Fibroblast of skin of right quadriceps (primary cell): Measurements from ENCODE around the gene PPDPF.
"Not testable (repeated sequence)": the region's sequence is repeated elsewhere in the genome, so short reads cannot be mapped to it uniquely, and the experiment has no call there.

ENCODE experiments used
- DNase-seq: peaks from one replicate; pipeline ENCODE4 v3.0.0-alpha.2; 2013

PPDPF gene

DNA sequence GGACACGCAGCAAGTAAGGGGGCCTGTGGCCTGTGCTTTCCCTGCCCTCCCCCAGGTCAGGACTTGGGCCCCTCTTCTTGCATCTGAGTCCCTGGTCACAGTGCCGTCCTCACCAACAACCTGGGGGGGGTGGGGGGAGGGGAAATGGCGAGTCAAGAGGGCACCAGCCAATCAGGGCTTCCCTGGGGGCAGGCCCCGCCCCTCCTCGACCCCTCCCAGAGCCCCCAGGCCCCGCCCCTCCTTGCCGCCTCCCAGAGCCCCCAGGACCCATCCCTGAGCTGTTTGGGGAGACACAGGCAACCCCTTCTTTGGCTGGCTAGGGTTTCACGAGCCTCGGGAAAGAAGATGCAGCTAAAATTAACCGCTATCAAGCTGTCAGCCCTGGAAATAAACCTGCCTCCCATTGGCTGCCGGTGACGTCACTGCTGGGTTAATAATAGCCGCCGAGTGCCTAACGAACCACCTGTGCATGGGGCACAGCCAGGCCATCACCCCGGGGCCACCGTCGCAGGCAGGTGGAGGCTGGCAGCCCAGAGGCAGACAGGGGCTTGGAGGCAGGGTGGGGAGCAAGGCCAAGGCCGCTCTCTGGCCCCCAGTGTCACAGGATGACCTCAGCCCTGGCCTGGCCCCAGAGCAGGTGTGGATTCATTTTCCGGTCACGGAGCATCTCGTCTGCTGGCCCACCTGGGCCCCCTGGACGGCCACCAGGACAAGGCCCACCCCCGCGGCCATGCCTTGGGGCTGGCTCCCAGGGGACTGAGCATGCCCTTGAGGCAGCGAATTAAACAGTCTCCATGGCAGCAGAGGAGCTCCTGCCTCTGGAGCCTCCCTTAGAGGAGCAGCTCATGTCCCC, 18.5 kb upstream of the PPDPF start:
- no peak for DNase-seq

DNA sequence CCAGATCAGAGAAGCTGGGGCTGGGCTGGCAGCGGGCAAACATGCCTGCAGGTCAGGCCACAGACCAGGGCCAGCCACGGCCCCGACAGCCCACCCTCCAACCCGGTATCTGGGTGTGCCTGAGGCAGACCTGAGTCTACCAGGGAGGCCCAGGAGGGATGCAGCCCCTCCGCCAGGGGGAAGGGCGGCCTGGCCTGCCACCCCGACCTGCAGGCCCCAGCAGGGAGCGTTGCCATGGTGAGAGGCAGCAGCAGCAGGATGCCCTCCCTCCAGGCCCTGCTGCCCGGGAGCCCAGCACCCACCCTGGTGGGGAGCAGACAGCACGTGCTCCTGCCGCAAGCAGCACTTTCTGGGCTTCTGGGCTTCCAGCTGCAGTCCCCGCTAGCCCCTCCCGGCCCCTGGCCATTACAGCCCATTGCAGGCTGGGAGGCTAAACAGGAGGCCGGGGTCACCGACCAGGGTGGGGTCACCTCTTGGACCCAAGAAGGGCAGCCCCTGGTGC, 17.8 kb upstream of the PPDPF start:
- DNase-seq = no peak

DNA sequence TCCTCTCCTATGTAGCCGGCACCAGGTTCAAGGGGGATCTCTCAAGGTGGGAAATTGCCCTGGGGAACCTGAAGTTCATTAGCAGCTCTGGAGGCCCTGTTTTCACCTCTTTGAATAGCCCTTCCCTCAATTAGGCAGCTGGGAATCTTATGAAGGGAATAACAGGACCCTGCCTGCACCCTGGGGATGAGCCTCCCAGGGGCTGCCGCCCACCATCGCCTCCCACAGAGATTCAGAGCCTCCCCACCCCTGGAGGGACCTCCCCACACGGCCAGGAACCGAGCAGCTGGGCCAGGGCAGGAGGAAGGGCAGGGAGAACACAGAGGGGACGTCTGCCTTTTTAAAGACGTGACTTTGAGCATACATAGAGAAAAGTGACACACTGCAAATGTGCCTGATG, 17.0 kb upstream of the PPDPF start:
- DNase-seq = no peak

DNA sequence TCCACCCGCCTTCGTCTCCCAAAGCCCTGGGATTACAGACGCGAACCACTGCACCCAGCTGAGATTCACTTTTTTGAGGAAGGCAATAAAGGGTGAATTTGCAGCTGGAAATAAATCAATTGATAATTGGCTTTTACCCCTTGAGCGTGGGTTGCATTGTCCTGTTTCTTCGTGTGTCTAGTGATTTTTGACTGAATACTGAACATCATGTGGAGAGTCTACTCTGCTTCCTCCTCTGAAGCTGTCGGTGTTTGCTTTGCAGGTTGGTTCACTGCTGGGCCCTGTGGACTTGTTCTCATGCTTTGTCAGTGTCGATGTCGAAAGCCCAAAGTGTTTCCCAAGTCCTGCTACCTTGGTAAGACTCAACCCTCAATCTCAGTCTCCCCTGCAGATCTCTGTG, 15.9 kb upstream of the PPDPF start:
- DNase-seq = no peak

DNA sequence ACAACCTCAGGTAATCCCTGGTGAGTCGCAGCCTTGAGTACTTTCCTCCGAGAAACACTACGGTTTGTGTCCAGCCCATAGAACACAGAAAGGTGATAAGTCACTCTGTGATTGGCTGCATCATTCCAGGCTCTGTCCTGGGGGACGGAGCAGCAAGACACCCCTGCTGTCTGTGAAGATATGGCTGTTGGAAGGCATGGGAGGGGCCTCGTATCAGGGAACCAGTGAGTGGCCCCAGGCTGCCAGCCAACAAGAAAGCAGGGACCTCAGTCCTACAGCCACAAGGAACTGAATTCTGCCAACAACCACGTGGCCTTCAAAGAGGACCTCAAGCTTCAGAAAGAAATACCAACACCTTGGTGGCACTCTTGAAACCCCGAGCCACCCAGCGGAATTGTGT, 15.3 kb upstream of the PPDPF start:
- no peak for DNase-seq

DNA sequence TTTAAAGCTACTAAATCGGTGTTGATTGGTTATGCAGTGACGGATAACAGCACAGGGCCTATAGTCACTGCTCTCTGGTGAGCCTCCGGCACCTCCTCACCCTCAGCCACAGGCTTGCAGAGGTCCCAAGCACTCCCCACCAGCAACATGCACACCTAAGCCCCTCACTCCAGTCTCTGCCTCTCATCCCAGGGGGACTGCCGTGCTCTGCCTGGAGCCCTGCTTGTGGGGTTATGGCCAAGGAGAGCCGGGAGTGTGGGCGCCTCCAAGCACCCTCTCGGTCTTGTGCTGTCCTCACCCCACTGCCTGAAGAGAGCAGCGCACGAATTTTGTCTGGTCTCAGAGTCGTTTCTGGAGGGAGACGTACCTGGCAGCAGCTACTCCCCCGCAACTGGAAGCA, 14.8 kb upstream of the PPDPF start:
- DNase-seq = no peak

DNA sequence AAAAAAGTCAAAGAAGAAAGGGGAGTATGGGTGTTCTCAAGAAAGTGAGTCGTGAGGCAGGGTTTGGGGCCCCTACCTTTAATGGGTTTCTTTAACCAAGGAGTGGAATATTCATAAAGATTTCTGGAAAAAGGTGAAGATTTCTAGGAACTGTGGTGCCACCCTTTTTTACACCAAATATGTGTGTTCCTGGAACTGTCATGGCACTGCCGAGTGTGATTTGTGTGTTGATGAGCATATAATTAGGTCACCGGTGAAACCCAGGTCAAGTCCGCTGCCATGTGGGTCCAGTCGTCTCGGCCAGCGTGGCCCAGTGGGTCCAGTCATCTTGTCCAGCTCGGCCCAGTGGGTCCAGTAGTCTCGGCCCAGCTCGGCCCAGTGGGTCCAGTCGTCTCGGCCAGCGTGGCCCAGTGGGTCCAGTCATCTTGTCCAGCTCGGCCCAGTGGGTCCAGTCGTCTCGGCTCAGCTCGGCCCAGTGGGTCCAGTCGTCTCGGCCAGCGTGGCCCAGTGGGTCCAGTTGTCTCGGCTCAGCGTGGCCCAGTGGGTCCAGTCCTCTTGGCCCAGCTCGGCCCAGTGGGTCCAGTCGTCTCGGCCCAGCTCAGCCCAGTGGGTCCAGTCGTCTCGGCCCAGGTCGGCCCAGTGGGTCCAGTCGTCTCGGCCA, 13.4 kb upstream of the PPDPF start:
- no peak for DNase-seq

DNA sequence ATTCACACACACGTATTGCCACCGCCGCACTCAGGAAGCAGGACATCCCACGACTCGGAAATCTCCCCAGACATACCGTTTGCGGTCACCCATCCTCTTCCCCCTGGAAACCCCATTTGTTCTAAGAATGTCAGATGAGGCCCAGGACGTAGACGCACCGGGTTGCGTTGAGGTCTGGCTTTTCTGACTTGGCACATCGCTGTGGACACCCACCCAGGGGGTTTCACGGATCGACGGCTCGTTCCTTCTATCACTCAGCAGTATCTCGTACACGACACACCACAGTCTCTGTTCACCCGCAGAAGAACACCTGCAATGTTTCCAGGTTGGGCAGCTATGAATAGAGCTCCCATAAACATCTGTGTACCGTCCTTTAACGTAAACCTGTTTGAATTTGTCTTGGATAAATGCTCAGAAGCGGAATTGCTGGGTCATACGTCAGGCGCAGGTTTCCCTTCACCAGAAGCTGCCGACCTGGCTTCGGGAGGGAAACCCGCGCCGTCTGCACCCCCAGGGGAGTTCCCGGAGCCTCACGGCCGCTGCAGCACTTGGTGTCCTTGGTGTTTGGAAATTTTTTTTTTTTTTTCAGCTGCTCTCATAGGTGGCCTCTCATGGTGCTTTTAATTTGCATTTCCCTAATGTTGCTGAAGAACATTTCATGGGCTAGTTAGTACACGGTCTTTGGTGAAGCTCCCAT, 12.3 kb upstream of the PPDPF start:
- no peak for DNase-seq

DNA sequence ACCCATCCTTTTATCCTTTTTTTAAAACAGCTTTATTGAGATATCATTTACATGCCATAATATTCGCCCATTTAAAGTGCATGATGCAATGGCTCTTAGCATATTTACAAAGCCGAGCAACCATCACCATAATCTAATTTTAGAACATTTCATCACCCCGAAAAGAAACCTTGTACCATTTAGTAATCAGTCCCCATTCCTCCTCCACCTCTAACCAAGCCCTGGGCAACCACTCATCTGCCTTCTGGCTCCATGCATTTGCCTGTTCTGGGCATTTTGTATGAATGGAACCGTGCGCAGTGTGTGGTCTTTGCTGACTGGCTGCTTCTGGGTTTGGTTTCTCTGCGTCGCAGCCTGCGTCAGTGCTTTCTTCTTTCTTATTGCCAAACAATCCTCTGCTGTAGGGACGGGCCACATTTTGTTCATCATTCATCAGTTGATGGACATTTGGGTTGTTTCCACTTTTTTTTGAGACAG, 11.4 kb upstream of the PPDPF start:
- DNase-seq = no peak

DNA sequence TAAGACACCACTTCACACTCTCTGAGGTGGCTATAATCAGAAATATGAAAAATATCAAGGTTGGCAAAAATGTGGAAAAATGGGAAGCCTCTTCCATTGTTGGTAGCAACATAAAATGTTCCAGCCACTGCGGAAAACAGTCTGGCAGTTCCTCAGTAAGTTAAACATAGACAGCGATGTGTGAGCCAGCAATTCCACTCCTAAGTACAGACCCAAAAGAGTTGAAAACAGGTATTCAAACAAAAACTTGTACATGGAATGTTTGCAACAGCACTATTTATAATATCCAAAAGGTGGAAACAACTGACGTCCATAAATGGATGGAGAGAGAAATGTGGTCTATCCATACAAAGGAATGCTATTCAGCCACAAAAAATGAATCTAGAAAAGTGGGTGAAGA, 7.4 kb upstream of the PPDPF start:
- DNase-seq = no peak

DNA sequence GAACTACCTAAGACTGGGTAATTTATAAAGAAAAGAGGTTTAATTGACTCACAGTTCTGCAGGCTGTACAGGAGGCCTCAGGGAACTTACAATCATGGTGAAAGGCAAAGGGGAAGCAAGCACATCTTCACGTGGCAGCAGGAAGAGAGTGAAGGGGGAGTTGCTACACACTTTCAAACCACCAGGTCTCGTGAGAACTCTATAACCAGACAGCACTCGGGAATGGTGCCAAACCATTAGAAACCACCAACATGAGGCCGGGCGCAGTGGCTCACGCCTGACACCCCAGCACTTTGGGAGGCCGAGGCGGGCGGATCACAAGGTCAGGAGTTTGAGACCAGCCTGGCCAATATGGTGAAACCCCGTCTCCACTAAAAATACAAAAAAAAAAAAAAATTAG, 6.0 kb upstream of the PPDPF start:
- DNase-seq = not testable (repeated sequence)

DNA sequence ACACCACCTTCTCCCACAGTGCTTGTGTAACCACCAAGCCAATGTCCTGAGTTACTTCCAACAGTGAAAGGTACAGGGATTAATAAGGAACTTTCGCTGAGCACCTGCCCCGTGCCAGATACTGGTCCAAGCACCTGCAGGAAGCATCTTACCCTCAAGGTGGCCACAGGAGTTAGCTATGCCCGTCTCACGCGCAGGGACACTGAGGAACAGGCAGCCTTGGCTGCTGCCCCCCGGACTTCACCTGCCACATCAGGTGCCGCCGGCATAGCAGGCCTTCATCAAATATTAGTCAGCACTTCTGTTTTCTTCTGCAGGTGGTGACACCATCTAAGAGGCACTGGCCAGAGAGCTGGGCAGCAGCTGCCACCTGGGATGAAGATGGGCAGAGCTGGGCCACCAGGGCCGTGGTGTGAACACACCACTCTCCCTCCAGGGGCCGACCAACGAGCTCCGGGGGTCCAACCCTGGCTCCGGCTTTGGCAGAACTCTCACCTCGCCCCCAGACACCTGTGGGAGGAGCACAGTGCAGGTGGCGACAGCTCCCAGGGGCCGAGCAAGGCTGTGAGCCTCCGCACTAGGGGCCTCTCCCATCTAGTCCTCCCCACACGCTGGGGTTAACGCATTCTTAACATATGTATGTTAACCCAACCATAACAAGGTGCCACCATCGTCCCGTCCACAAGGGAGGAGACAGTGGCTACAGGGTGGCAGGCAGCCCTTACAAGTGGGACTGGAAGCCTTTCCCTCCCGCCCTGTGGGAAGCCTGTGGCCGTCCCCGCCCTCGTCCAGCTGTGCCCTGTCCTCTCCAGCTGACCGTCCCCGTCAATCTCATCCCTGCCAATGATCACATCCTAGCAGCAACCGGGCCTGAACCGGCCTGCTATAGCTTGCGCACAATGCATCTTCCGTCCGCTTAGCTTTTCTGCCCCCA, 2.9 kb upstream of the PPDPF start:
- DNase-seq = no peak

DNA sequence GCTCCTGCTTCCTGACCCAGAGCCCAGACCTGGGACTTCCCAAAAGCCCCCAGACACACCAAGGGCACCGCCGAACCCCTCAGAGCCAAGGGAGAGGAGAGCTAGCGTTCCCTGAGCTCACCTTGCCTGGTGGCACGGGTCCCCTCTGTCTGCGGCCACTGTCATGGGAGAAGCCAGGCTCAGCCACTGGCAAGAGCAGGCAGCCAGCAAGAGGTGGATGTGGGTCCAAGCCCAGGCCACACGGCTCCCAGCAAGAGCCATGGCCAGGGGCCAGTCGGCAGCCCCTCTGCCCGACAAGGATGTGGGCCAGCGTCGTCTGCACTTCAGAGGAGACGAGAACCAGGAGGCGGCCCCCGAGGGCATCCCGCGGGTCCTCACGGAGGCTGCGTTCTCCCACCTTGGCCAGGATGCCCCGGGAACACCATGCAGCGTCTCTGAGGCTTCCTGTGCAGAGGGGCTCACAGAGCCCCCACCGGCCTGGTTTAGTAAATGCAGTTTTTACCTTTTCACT, 2.2 kb upstream of the PPDPF start:
- no peak for DNase-seq

DNA sequence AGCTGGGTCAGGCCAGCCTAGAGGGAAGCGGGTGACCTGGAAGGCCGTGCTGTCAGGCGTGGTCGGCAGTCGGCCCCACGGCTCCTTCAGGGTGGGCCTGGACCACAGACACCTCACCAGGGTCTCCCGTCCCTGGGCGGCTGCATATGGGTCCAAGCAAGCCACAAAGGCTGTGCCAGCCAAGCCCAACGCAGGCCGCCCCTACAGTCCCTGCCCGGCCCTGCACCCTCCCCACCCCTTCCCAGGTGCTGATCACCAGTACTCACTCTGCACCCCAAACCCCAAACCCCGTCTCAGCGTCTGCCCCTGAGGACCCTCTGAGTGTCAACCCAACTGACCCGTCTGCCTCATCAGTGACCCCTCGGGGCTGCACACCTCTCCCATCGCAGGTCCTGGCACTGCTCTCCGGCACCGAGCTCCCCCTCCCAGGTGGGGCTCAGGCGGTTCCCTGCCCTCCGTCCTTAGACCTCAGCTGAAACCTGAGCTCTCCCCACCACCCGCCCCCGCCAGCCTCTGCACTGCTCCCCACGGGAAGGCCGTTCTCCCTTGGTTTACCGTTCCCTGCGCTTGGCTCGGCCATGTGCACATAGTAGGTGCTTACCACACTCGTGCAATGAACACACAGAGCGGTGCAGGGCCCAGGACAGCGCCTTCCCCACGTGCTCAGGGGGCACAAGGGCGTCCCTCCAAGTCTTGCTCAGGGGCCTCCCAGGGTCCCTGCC, 1.5 kb upstream of the PPDPF start:
- DNase-seq = no peak

DNA sequence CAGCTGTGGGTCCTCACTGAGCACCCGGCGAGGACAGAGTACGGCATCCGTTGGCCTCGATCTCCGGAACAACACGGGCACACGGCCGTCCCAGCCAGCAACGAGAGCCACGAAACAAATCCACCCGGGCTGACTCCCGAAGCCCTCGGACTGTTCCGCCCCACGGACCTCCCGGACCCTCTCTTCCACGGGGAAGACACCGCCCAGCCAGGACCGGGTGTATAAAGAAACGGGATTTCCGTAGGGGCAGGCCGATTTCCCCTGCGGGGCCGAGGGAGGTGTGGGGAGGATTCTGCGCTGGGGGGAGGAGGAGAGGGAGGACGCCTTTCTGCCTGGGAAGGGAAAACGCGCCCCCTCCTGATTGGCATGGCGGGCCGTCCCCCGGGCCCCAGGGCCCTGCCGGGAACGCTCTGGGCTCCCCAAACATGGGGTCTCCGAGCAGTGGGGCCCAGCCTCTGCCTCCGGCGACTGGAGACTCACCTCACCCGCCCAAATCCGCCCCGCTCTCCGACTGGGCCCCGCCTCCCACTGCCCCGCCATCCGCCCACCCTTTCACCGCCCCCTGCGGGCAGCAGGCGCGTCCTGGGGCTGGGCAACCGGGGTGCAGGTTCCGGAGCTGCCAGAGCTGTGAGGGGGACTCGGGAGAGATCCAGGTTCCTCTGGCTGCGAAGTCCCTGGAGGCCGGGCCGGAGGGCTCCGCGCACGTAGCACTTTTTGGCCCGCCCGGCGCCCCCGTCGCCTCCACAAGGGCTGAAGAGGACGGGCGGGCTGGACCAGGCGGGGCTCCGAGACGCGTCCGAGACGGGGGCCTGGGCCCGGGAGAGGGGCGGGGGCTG, 679 bp upstream of the PPDPF start:
- peak; percentile 62 for DNase-seq

DNA sequence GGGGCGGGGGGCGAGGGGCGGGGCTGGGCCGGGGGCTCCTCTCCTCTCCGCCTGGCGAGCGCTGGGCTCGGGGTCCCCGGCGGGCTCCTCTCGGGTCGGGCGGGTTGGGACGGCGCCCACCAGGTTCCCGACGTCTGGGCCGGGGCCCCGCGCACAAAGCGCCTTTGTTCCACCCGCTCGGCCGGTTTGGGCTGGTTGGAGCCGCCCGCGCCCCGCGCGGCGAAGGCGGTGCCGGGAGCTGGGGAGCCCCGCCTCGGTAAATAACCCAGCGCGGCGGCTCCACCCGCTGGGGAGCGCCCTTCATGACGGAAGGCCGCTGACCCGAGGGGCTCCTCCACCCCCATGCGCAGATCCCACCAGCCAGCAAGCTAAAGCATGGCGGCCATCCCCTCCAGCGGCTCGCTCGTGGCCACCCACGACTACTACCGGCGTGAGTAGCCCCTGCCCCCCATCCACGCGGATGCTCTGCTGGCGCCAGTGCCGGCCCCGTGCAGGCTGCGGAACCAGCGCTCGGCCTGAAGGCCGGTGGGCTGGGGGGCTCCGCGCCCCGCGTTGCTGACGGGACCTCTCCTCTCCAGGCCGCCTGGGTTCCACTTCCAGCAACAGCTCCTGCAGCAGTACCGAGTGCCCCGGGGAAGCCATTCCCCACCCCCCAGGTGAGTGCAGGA, 503 bp downstream of the PPDPF start:
- DNase-seq = peak; percentile 69

DNA sequence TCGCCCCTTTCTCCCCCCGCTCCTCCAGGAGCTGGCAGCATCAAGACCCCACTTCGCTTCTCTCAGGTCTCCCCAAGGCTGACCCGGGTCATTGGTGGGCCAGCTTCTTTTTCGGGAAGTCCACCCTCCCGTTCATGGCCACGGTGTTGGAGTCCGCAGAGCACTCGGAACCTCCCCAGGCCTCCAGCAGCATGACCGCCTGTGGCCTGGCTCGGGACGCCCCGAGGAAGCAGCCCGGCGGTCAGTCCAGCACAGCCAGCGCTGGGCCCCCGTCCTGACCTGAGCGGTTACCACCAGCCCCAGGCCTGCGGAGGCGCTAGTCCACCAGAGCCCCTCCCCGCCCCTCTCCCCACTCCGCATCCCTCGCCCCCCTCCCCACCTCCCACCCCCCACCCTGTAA, 1.0 kb downstream of the PPDPF start:
- no peak for DNase-seq

DNA sequence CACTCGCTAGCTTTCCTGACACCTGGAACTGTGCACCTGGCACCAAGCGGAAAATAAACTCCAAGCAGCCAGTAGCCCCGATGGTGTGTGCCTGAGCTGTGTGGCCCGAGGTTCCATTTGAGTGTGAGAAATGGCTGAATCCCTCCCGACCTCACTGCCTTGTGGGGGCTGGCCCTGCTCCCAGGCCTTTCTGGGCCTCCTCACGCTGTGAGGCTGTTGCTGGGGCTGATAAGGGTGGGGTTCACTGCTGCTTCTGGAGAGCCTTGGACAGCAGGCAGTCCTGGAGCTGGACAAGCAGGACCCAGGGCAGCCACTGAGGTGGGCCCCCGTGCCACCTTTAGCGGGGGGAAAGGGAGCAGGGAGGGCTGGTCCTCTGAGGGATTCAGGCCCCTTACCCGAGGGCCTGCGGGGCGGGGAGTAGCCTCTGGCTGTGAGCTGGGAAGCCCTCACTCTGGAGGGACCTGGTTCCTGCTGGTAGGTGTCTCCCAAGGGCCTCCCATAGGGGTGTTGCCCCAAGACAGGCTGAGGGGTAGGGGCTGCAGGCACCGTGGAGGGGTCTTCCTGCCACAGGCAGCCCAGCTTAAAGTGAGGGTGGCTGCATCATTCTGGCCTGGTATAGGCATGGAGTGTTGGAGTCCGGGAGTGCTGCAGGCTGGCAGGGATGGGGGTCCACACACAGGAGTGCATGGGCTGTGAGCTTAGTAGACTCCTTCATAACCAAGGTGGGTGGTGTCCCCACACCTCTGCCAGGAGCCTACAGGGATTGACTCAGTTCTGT, 1.7 kb downstream of the PPDPF start:
- no peak for DNase-seq

DNA sequence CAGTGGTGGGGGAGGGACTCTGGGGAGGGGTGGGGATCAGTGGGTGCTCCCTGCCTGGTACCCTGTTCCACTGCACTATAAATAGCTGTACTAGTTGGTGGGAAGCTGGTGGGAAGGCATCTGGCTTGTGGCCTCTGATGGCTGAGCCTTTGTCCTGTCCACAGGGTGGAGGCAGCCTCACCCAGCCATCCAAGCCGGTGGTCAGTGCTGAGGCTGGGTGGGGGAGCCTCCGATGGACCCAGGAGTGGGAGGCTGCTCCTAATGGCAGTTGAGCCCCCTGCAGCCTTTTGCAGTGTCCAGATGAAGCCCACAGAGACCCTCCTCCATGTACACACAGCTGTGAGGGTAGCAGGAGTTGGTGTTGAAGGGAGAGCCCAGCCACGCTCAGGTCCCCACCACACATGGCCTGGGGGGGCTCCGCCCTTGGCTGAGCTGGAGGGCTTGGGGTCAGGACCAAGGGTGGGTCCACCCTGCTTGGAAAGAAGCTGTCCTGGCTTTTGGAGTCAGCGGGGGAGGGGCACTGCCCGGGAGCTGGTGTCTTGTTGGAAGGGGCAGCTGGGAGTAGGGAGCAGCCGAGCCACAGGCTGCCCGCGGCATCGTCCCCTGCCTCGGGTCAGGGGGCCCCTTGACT, 2.5 kb downstream of the PPDPF start:
- DNase-seq = no peak
